HCT116 (cell line): ENCODE measurements around the gene C10orf90. TPM values are rescaled to one million over a fixed set of nuclear protein-coding genes. Genes with fewer than 3 reads are reported as not detected.

Experiments used
- ATAC-seq: fragments of 200-7000 bp; cut with Tn5 transposase; 2 replicates; pipeline ENCODE4 v1.9.1; 2020; ENCODE audit warnings: mild to moderate bottlenecking, moderate library complexity
- BruUV-seq: library from RNA; stranded (reverse); fragments of 400-500 nt; replicated peaks from 2 replicates; lab custom pipeline; 2021; lab: Mats Ljungman, UMichigan
- CTCF ChIA-PET: fragments of 300-600 bp; sonication (Branson Sonifier 250); formaldehyde crosslinking; loops from one replicate; lab custom pipeline; 2021; ENCODE audit warnings: antibody characterized with exemption; lab: Charles Lee
- POLR2A ChIA-PET: fragments of 300-600, 350-600 bp; sonication (Branson Sonifier 250); formaldehyde crosslinking; loops from one replicate; lab custom pipeline; 2021; ENCODE audit warnings: antibody characterized with exemption; lab: Charles Lee
- RAD21 ChIA-PET, 2 experiments: fragments of 300-600 bp; sonication (Branson Sonifier 250); formaldehyde crosslinking; loops; one replicate each; lab custom pipeline; 2023; ENCODE audit warnings: low total read pairs in 2 of 2; ENCODE audit not compliant: uncharacterized antibody in 2 of 2, unreplicated experiment in 2 of 2, low non-redundant PET in 1 of 2; lab: Charles Lee
- DNase-seq: peaks from one replicate; pipeline ENCODE4 v3.0.0-alpha.2; 2010; ENCODE audit warnings: low read depth, low spot score
- H2AFZ ChIP-seq: fragments of 200-600 bp; shearing (Covaris generic), sonication (generic); 2 replicates; pipeline ENCODE4 v1.6.1; 2017; ENCODE audit warnings: low read depth, mixed run types, mixed read lengths, antibody characterized with exemption, low read length; ENCODE audit not compliant: poor library complexity, severe bottlenecking
- H3K27ac ChIP-seq: 2 replicates; pipeline ENCODE4 v1.5.1; 2012; ENCODE audit warnings: low read depth, low read length
- H3K27me3 ChIP-seq: fragments of 200-600 bp; sonication (generic); 2 replicates; pipeline ENCODE4 v1.6.1; 2016; ENCODE audit warnings: mixed run types, low read length, mixed read lengths; ENCODE audit not compliant: insufficient read depth
- H3K36me3 ChIP-seq, 2 experiments: fragments of 200-500 bp in 1 of 2; fragments of 200-600 bp in 1 of 2; sonication (Bioruptor generic) in 1 of 2; sonication (generic) in 1 of 2; 2 replicates each; pipeline versions ENCODE4 v1.5.1 to v1.6.1; 2014 to 2016; ENCODE audit warnings: low read length in 2 of 2, inconsistent platforms in 1 of 2, mixed read lengths in 1 of 2, mixed run types in 1 of 2; ENCODE audit not compliant: insufficient read depth in 2 of 2, control insufficient read depth in 1 of 2
- H3K4me1 ChIP-seq, 2 experiments: fragments of 200-600 bp in 1 of 2; sonication (generic) in 1 of 2; 2 replicates each; pipeline versions ENCODE4 v1.5.1 to v1.6.1; 2012 to 2017; ENCODE audit warnings: low read length in 2 of 2, inconsistent platforms in 1 of 2, mild to moderate bottlenecking in 1 of 2, mixed read lengths in 1 of 2, mixed run types in 1 of 2, moderate library complexity in 1 of 2; ENCODE audit not compliant: insufficient read depth in 2 of 2, control insufficient read depth in 1 of 2
- H3K4me2 ChIP-seq: fragments of 200-600 bp; sonication (generic); 2 replicates; pipeline ENCODE4 v1.6.1; 2017; ENCODE audit warnings: mixed run types, low read length, mixed read lengths
- H3K4me3 ChIP-seq, 2 experiments: fragments of 200-600 bp in 1 of 2; sonication (generic) in 1 of 2; replicated peaks in 1 of 2; 2 replicates each; pipeline ENCODE4 v1.5.1; 2011 to 2016; ENCODE audit warnings: low read length in 2 of 2, control low read depth in 1 of 2, low read depth in 1 of 2, mild to moderate bottlenecking in 1 of 2, mixed read lengths in 1 of 2, mixed run types in 1 of 2
- H3K79me2 ChIP-seq: fragments of 200-600 bp; sonication (generic); 2 replicates; pipeline ENCODE4 v1.6.1; 2017; ENCODE audit warnings: mild to moderate bottlenecking, mixed run types, low read length, moderate library complexity, mixed read lengths; ENCODE audit not compliant: insufficient read depth
- H3K9ac ChIP-seq: fragments of 200-600 bp; sonication (generic); 2 replicates; pipeline ENCODE4 v1.6.1; 2016; ENCODE audit warnings: low read length, mixed read lengths
- H3K9me2 ChIP-seq: fragments of 200-600 bp; sonication (generic), shearing (Covaris generic); 2 replicates; pipeline ENCODE4 v1.6.1; 2017; ENCODE audit warnings: mixed run types, mild to moderate bottlenecking, moderate library complexity; ENCODE audit not compliant: insufficient read depth
- H3K9me3 ChIP-seq, 2 experiments: fragments of 200-500 bp in 1 of 2; fragments of 200-600 bp in 1 of 2; sonication (Bioruptor generic) in 1 of 2; sonication (generic) in 1 of 2; 2 replicates each; pipeline ENCODE4 v1.6.1; 2014 to 2017; ENCODE audit warnings: low read length in 2 of 2, mixed read lengths in 2 of 2, inconsistent platforms in 1 of 2, low read depth in 1 of 2, mild to moderate bottlenecking in 1 of 2, mixed run types in 1 of 2, moderate library complexity in 1 of 2; ENCODE audit not compliant: control insufficient read depth in 1 of 2, insufficient read depth in 1 of 2
- H4K20me1 ChIP-seq: fragments of 200-600 bp; sonication (generic), shearing (Covaris generic); 2 replicates; pipeline ENCODE4 v1.6.1; 2017; ENCODE audit warnings: mixed run types, mild to moderate bottlenecking, moderate library complexity; ENCODE audit not compliant: insufficient read depth
- CEBPB ChIP-seq: IDR thresholded peaks from 2 replicates; pipeline ENCODE4 v1.6.1; 2012; ENCODE audit warnings: low read depth
- CTCF ChIP-seq, 3 experiments: fragments of 200-600 bp in 1 of 3; sonication (generic) in 1 of 3; IDR thresholded peaks in 2 of 3; conservative IDR thresholded peaks in 1 of 3; 2 replicates each; pipeline ENCODE4 v1.5.1; 2012 to 2017; ENCODE audit warnings: low read depth in 2 of 3, low read length in 2 of 3, antibody characterized with exemption in 1 of 3, borderline replicate concordance in 1 of 3, control low read depth in 1 of 3, mild to moderate bottlenecking in 1 of 3, mixed read lengths in 1 of 3, mixed run types in 1 of 3, moderate library complexity in 1 of 3; ENCODE audit not compliant: insufficient read depth in 1 of 3
- EGR1 ChIP-seq: IDR thresholded peaks from 2 replicates; pipeline ENCODE4 v1.6.1; 2012; ENCODE audit warnings: low read depth
- EZH2 ChIP-seq: fragments of 200-600 bp; sonication (generic); IDR thresholded peaks from 2 replicates; pipeline ENCODE4 v1.6.1; 2017; ENCODE audit warnings: antibody characterized with exemption, mixed run types
- EZH2phosphoT487 ChIP-seq: fragments of 200-600 bp; IDR thresholded peaks from 2 replicates; pipeline ENCODE4 v1.6.1; 2018; ENCODE audit warnings: antibody characterized with exemption, borderline replicate concordance
- POLR2A ChIP-seq: IDR thresholded peaks from 2 replicates; pipeline ENCODE4 v1.7.0; 2011; ENCODE audit warnings: borderline replicate concordance; ENCODE audit not compliant: insufficient read depth, insufficient read length; ENCODE audit errors: extremely low read depth
- POLR2AphosphoS5 ChIP-seq: IDR thresholded peaks from 2 replicates; pipeline ENCODE4 v1.6.1; 2011; ENCODE audit warnings: mild to moderate bottlenecking, low read depth, low read length, moderate library complexity
- RAD21 ChIP-seq: IDR thresholded peaks from 2 replicates; pipeline ENCODE4 v1.6.1; 2012; ENCODE audit warnings: low read depth, mild to moderate bottlenecking
- REST ChIP-seq: IDR thresholded peaks from 2 replicates; pipeline ENCODE4 v1.6.1; 2012; ENCODE audit warnings: low read depth
- SIN3A ChIP-seq: IDR thresholded peaks from 2 replicates; pipeline ENCODE4 v1.6.1; 2012; ENCODE audit warnings: low read depth
- SP1 ChIP-seq: IDR thresholded peaks from 2 replicates; pipeline ENCODE4 v1.6.1; 2012; ENCODE audit warnings: low read depth
- SRF ChIP-seq: IDR thresholded peaks from 2 replicates; pipeline ENCODE4 v1.6.1; 2012; ENCODE audit warnings: low read depth
- ZNF274 ChIP-seq: fragments of 200-500 bp; sonication (Bioruptor generic); IDR thresholded peaks from 2 replicates; pipeline ENCODE4 v1.6.1; 2014; ENCODE audit warnings: mild to moderate bottlenecking, low read depth, low read length, inconsistent platforms
- intact Hi-C: fragments of 100-400 bp; cut with micrococcal nuclease; formaldehyde crosslinking; loops from 2 replicates; pipeline ENCODE4 v1.10.0; 2022
- total RNA-seq: library from RNA; stranded (reverse); gene quantifications from one replicate; pipeline ENCODE4 v1.2.1, GENCODE V29; 2021; ENCODE audit not compliant: unreplicated experiment

Gene C10orf90
- total RNA-seq, 1 experiment from 2014 or later, result not detected

- Histone ChIP-seq H3K4me2 (no peak overlapping the region), H3K79me2 (no peaks in the 10 kb centered on the region), H3K4me3 (no peak overlapping the region), H3K36me3 (no peaks in the 10 kb centered on the region), H3K9me3 (no peaks in the 10 kb centered on the region), H2AFZ (no peak overlapping the region), H3K4me1 (no peaks in the 10 kb centered on the region), H4K20me1 (no peaks in the 10 kb centered on the region), H3K9ac (no peak overlapping the region), H3K9me2 (no peaks in the 10 kb centered on the region), H3K27ac (no peak overlapping the region), H3K27me3 (peaks cover 35% of the 10 kb centered on the region)
- CTCF ChIA-PET, result no interaction called here
- intact Hi-C loops, result no loop called here
- TF ChIP-seq RAD21 (no peak), ZNF274 (no peak), SRF (no peak), POLR2AphosphoS5 (no peak), CEBPB (no peak), POLR2A (no peak)
- DNase-seq, result no peak
- POLR2A ChIA-PET, result no interaction called here
- no TSS peak for BruUV-seq
- ATAC-seq, result no peak
- RAD21 ChIA-PET, result no interaction called here
Measured at GRCh38 chr10:126696684-126697083, 26.2 kb upstream of the C10orf90 start.

GRCh38 chr10:126691456-126691855 lies 21.0 kb upstream of the C10orf90 start:
- intact Hi-C loops, result no loop called here
- Histone ChIP-seq H3K36me3 (no peaks in the 10 kb centered on the region), H3K27me3 (peaks cover 28% of the 10 kb centered on the region), H3K4me3 (no peak overlapping the region), H3K9me3 (no peaks in the 10 kb centered on the region), H4K20me1 (no peaks in the 10 kb centered on the region), H2AFZ (no peak overlapping the region), H3K4me2 (no peak overlapping the region), H3K4me1 (no peaks in the 10 kb centered on the region), H3K79me2 (no peaks in the 10 kb centered on the region), H3K9ac (no peak overlapping the region), H3K9me2 (no peaks in the 10 kb centered on the region), H3K27ac (no peak overlapping the region)
- ChIA-PET RAD21 (no interaction called here), CTCF (no interaction called here), POLR2A (no interaction called here)
- no TSS peak for BruUV-seq
- TF ChIP-seq EZH2phosphoT487, result no peak
- no peak for TF ChIP-seq EZH2
- no peak for TF ChIP-seq REST
- TF ChIP-seq EGR1, result no peak
- TF ChIP-seq CTCF (IDR thresholded peaks at IDR 0.05 in 2 of 3, conservative IDR thresholded peaks at IDR 0.05 in 1 of 3; ENCODE audit: borderline replicate concordance in 1 of 3, insufficient read depth in 1 of 3, low read depth in 2 of 3, low read length in 2 of 3), result no peak
- TF ChIP-seq SP1, result no peak
- TF ChIP-seq CEBPB, result no peak
- no peak for TF ChIP-seq SIN3A
- ATAC-seq, result no peak
- DNase-seq, result no peak
